Measurements from ENCODE around the gene GUCY1A1.

DNA sequence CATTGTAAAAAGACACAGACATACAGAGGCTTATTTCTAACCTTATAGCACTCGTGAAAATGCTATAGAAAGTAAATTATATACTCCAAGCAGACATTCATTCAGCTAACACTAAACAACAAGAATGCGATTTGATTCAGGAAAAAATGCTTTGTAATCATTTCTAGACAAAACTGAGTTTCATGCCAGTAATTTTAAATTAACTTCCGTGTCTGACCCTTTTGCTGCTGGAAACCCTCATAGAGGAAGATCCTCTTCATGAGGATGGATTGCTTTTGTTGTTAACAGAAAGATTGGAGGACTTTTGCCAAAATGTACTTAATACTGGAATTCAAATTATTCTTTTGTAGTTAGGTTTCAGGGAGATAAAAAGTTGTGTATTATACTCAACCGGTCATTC lies 43.3 kb downstream of the GUCY1A1 start:
- TF ChIP-seq, protein P1, sequence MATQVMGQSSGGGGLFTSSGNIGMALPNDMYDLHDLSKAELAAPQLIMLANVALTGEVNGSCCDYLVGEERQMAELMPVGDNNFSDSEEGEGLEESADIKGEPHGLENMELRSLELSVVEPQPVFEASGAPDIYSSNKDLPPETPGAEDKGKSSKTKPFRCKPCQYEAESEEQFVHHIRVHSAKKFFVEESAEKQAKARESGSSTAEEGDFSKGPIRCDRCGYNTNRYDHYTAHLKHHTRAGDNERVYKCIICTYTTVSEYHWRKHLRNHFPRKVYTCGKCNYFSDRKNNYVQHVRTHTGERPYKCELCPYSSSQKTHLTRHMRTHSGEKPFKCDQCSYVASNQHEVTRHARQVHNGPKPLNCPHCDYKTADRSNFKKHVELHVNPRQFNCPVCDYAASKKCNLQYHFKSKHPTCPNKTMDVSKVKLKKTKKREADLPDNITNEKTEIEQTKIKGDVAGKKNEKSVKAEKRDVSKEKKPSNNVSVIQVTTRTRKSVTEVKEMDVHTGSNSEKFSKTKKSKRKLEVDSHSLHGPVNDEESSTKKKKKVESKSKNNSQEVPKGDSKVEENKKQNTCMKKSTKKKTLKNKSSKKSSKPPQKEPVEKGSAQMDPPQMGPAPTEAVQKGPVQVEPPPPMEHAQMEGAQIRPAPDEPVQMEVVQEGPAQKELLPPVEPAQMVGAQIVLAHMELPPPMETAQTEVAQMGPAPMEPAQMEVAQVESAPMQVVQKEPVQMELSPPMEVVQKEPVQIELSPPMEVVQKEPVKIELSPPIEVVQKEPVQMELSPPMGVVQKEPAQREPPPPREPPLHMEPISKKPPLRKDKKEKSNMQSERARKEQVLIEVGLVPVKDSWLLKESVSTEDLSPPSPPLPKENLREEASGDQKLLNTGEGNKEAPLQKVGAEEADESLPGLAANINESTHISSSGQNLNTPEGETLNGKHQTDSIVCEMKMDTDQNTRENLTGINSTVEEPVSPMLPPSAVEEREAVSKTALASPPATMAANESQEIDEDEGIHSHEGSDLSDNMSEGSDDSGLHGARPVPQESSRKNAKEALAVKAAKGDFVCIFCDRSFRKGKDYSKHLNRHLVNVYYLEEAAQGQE (IDR thresholded peaks at IDR 0.05; ENCODE audit: low read depth), result no peak
- TF ChIP-seq, protein P2, sequence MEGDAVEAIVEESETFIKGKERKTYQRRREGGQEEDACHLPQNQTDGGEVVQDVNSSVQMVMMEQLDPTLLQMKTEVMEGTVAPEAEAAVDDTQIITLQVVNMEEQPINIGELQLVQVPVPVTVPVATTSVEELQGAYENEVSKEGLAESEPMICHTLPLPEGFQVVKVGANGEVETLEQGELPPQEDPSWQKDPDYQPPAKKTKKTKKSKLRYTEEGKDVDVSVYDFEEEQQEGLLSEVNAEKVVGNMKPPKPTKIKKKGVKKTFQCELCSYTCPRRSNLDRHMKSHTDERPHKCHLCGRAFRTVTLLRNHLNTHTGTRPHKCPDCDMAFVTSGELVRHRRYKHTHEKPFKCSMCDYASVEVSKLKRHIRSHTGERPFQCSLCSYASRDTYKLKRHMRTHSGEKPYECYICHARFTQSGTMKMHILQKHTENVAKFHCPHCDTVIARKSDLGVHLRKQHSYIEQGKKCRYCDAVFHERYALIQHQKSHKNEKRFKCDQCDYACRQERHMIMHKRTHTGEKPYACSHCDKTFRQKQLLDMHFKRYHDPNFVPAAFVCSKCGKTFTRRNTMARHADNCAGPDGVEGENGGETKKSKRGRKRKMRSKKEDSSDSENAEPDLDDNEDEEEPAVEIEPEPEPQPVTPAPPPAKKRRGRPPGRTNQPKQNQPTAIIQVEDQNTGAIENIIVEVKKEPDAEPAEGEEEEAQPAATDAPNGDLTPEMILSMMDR (IDR thresholded peaks at IDR 0.05 in 2 of 3, conservative IDR thresholded peaks at IDR 0.05 in 1 of 3; ENCODE audit: borderline replicate concordance in 1 of 3, insufficient read depth in 1 of 3, low read depth in 2 of 3, low read length in 2 of 3), result no peak

Measured in HCT116 (cell line).